Kidney (tissue), 2 donors: ENCODE data around the gene DSTN. TPM values are rescaled to one million over a fixed set of nuclear protein-coding genes. Genes with fewer than 3 reads are reported as not detected.

Source experiments
- polyA plus RNA-seq: library from polyadenylated mRNA; stranded (reverse); fragments of 350-450 nt; fragmentation: Illumina TruSeq; extraction: RNeasy Lipid Tissue Mini Kit (QIAGEN cat#74804); gene quantifications from one replicate; pipeline ENCODE4 v1.2.3, GENCODE V29; 2014; ENCODE audit warnings: low read depth, low replicate concordance; ENCODE audit not compliant: insufficient read depth
- total RNA-seq: library from RNA; stranded (reverse); fragmentation: NEBNext Ultra II Directional; extraction: Animal tissue kit (Norgen Biotek cat#: 25700); gene quantifications from one replicate; pipeline ENCODE4 v1.2.1, GENCODE V29; 2021
- donor health status: DM: yes; HTN: yes; CAD: no.

DSTN gene
- total and polyA plus RNA-seq, 2 donors from 2014 or later, result 409 to 525 TPM

Other genes starting within 250 kb of the DSTN start
- gene BFSP1, start 38.7 kb upstream of the DSTN start, total RNA-seq, result 1.3 TPM
- gene BFSP1, start 38.7 kb upstream of the DSTN start, polyA plus RNA-seq, result 2.1 TPM
- gene RRBP1, start 112.2 kb downstream of the DSTN start, total RNA-seq, result 231 TPM
- gene RRBP1, start 112.2 kb downstream of the DSTN start, polyA plus RNA-seq, result 83.4 TPM
- not detected for gene BANF2, start 129.9 kb downstream of the DSTN start, total RNA-seq
- gene BANF2, start 129.9 kb downstream of the DSTN start, polyA plus RNA-seq, result not detected